ENCODE data around the gene KIF3B. TPM values are rescaled to one million over a fixed set of nuclear protein-coding genes. Genes with fewer than 3 reads are reported as not detected.

KIF3B gene
- total and polyA plus RNA-seq, 2 of the 13 experiments (the other 11 are each of a cell fraction or from before 2014, with no cell fraction given) = 23.6 to 28.8 TPM

- TF ChIP-seq ZNF710 (CRISPR knock-in tag; IDR thresholded peaks at IDR 0.05; ENCODE audit: borderline replicate concordance) (no peak), RBM22 (optimal IDR thresholded peaks at IDR 0.05; ENCODE audit: low read length) (no peak), ZNF644 (CRISPR knock-in tag; IDR thresholded peaks at IDR 0.05; ENCODE audit: low read depth) (no peak), ZNF280D (CRISPR knock-in tag; IDR thresholded peaks at IDR 0.05) (peak; percentile 51; the same call in 1 of the 2 replicates), ZNF484 (CRISPR knock-in tag; IDR thresholded peaks at IDR 0.05; ENCODE audit: borderline replicate concordance, low read depth) (no peak), TSC22D2 (CRISPR knock-in tag; IDR thresholded peaks at IDR 0.05; ENCODE audit: borderline replicate concordance) (no peak), ATF7 (IDR thresholded peaks at IDR 0.05) (no peak), ATF7 (CRISPR knock-in tag; IDR thresholded peaks at IDR 0.05) (no peak), E2F5 (CRISPR knock-in tag; conservative IDR thresholded peaks at IDR 0.05) (no peak), MTA3 (CRISPR knock-in tag; IDR thresholded peaks at IDR 0.05) (no peak), NPAS2 (CRISPR knock-in tag; IDR thresholded peaks at IDR 0.05; ENCODE audit: borderline replicate concordance) (no peak), MEIS2 (CRISPR knock-in tag; IDR thresholded peaks at IDR 0.05) (peak; percentile 56; the same call in 1 of the 2 replicates), ZNF607 (CRISPR knock-in tag; IDR thresholded peaks at IDR 0.05; ENCODE audit: borderline replicate concordance) (peak; percentile 47; the same call in 1 of the 2 replicates), XBP1 (CRISPR knock-in tag; IDR thresholded peaks at IDR 0.05) (no peak), CCAR2 (optimal IDR thresholded peaks at IDR 0.05; ENCODE audit: low read depth, low read length) (no peak), NFKB2 (CRISPR knock-in tag; IDR thresholded peaks at IDR 0.05; ENCODE audit: borderline replicate concordance) (no peak), FUBP1 (CRISPR knock-in tag; IDR thresholded peaks at IDR 0.05; ENCODE audit: borderline replicate concordance) (no peak), AGO2 (optimal IDR thresholded peaks at IDR 0.05; ENCODE audit: low read depth, low read length) (no peak), PTBP1 (IDR thresholded peaks at IDR 0.05; ENCODE audit: low read depth, low read length, poor library complexity, severe bottlenecking) (no peak), ZNF619 (CRISPR knock-in tag; IDR thresholded peaks at IDR 0.05) (no peak), ZNF430 (CRISPR knock-in tag; IDR thresholded peaks at IDR 0.05) (no peak), ZNF777 (CRISPR knock-in tag; IDR thresholded peaks at IDR 0.05) (no peak), GZF1 (CRISPR knock-in tag; IDR thresholded peaks at IDR 0.05) (no peak)
Observed at GRCh38 chr20:32263398-32263954, 14.0 kb upstream of the KIF3B start (continued).
